ENCODE measurements around the gene TMEM134.

Gene TMEM134

DNA sequence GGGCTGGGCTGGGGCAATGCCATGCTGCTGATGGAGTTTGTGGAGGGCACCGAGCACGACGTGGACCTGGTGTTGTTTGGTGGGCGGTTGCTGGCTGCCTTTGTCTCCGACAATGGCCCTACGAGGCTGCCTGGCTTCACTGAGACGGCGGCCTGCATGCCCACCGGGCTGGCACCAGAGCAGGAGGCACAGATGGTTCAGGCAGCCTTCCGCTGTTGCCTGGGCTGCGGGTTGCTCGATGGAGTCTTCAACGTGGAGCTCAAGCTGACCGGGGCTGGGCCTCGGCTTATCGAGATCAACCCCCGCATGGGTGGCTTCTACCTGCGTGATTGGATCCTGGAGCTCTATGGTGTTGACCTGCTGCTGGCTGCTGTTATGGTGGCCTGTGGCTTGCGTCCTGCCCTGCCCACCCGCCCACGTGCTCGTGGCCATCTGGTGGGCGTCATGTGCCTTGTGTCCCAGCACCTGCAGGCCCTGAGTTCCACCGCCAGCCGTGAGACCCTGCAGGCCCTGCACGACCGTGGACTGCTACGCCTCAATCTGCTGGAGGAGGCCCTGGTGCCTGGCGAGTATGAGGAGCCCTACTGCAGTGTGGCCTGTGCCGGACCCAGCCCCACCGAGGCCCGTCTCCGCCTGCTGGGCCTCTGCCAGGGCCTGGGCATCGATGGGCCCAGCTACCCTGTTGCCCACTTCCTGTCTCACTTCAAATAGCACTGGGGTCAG lies 45.0 kb downstream of the TMEM134 start:
- no peak overlapping the region for H3K9ac ChIP-seq (ENCODE audit: low read length)
- peaks cover 5% of the 10 kb centered on the region for H3K79me2 ChIP-seq (ENCODE audit: insufficient read depth, low read length)
- no peaks in the 10 kb centered on the region for H3K9me2 ChIP-seq (ENCODE audit: low read depth, low read length)
- peaks cover 30% of the 10 kb centered on the region for H3K4me1 ChIP-seq (ENCODE audit: insufficient read depth, low read length, severe bottlenecking)
- no peak for TF ChIP-seq EZH2 (IDR thresholded peaks at IDR 0.05; ENCODE audit: borderline replicate concordance, low read length)
- TF ChIP-seq, protein P1, sequence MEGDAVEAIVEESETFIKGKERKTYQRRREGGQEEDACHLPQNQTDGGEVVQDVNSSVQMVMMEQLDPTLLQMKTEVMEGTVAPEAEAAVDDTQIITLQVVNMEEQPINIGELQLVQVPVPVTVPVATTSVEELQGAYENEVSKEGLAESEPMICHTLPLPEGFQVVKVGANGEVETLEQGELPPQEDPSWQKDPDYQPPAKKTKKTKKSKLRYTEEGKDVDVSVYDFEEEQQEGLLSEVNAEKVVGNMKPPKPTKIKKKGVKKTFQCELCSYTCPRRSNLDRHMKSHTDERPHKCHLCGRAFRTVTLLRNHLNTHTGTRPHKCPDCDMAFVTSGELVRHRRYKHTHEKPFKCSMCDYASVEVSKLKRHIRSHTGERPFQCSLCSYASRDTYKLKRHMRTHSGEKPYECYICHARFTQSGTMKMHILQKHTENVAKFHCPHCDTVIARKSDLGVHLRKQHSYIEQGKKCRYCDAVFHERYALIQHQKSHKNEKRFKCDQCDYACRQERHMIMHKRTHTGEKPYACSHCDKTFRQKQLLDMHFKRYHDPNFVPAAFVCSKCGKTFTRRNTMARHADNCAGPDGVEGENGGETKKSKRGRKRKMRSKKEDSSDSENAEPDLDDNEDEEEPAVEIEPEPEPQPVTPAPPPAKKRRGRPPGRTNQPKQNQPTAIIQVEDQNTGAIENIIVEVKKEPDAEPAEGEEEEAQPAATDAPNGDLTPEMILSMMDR (IDR thresholded peaks at IDR 0.05; ENCODE audit: low read length): no peak
- no peaks in the 10 kb centered on the region for H3K9me3 ChIP-seq (ENCODE audit: low read length)
- H3K27me3 ChIP-seq (ENCODE audit: insufficient read depth, low read length): no peaks in the 10 kb centered on the region
- no peaks in the 10 kb centered on the region for H4K20me1 ChIP-seq (ENCODE audit: insufficient read depth, low read length)
- H2AFZ ChIP-seq (ENCODE audit: low read length): no peak overlapping the region
- H3F3A ChIP-seq (ENCODE audit: insufficient read depth, low read length): no peaks in the 10 kb centered on the region
- H3K27ac ChIP-seq (ENCODE audit: low read depth, low read length, poor library complexity, severe bottlenecking): no peak overlapping the region
- no peak overlapping the region for H3K4me2 ChIP-seq (ENCODE audit: low read length)
- no peak overlapping the region for H3K4me3 ChIP-seq (ENCODE audit: low read depth, low read length, poor library complexity, severe bottlenecking)
- no peaks in the 10 kb centered on the region for H3K36me3 ChIP-seq (ENCODE audit: insufficient read depth, low read length)

DNA sequence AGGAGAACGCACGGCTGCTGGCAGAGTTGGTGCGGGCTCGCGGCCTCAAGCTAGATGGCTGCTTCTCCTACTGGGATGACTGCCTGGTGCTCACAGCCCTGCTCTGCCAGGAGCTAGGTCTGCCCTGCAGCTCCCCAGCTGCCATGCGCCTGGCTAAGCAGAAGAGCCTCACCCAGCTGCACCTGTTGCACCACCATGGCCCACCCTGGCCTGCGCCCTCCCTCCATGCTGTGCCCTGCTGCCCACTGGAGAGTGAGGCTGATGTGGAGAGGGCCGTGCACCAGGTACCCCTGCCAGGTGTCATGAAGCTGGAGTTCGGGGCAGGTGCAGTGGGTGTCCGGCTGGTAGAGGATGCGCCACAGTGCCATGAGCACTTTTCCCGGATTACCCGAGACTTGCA lies 45.6 kb downstream of the TMEM134 start:
- Histone ChIP-seq H3K79me2 (ENCODE audit: insufficient read depth, low read length) (no peaks in the 10 kb centered on the region), H3K27ac (ENCODE audit: low read depth, low read length, poor library complexity, severe bottlenecking) (no peak overlapping the region), H3K36me3 (ENCODE audit: insufficient read depth, low read length) (no peaks in the 10 kb centered on the region), H3K4me3 (ENCODE audit: low read depth, low read length, poor library complexity, severe bottlenecking) (no peak overlapping the region), H4K20me1 (ENCODE audit: insufficient read depth, low read length) (no peaks in the 10 kb centered on the region), H3K4me1 (ENCODE audit: insufficient read depth, low read length, severe bottlenecking) (peaks cover 33% of the 10 kb centered on the region), H2AFZ (ENCODE audit: low read length) (no peak overlapping the region), H3K27me3 (ENCODE audit: insufficient read depth, low read length) (no peaks in the 10 kb centered on the region), H3K4me2 (ENCODE audit: low read length) (no peak overlapping the region), H3K9me2 (ENCODE audit: low read depth, low read length) (no peaks in the 10 kb centered on the region), H3F3A (ENCODE audit: insufficient read depth, low read length) (no peaks in the 10 kb centered on the region), H3K9me3 (ENCODE audit: low read length) (no peaks in the 10 kb centered on the region), H3K9ac (ENCODE audit: low read length) (no peak overlapping the region)
- TF ChIP-seq, protein P1 (IDR thresholded peaks at IDR 0.05; ENCODE audit: low read length): no peak
- no peak for TF ChIP-seq EZH2 (IDR thresholded peaks at IDR 0.05; ENCODE audit: borderline replicate concordance, low read length)

DNA sequence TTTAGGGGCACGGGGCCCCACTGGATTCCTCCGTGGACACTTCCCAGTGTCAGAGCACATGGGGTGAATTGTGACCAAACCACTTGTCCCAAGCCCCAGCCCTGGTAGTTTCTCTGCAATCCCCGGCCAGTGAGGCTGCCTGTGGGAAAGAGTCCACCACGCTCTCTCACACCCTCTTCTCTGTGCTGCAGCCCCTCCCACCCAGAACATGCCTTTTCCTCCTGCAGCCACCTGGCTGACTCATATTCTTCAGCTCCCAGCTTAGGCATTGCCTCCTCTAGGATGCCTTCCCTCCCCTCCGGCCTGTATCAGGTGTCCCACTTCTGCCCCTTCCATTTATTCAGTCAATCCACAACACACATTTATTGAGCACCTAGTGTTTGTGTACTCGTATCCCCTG lies 46.2 kb downstream of the TMEM134 start:
- H3K4me2 ChIP-seq (ENCODE audit: low read length): no peak overlapping the region
- H2AFZ ChIP-seq (ENCODE audit: low read length): no peak overlapping the region
- no peaks in the 10 kb centered on the region for H3K9me3 ChIP-seq (ENCODE audit: low read length)
- H3K27me3 ChIP-seq (ENCODE audit: insufficient read depth, low read length): no peaks in the 10 kb centered on the region
- H3K9me2 ChIP-seq (ENCODE audit: low read depth, low read length): no peaks in the 10 kb centered on the region
- no peak for TF ChIP-seq EZH2 (IDR thresholded peaks at IDR 0.05; ENCODE audit: borderline replicate concordance, low read length)
- TF ChIP-seq, protein P1 (IDR thresholded peaks at IDR 0.05; ENCODE audit: low read length): no peak
- no peak overlapping the region for H3K27ac ChIP-seq (ENCODE audit: low read depth, low read length, poor library complexity, severe bottlenecking)
- H3K4me3 ChIP-seq (ENCODE audit: low read depth, low read length, poor library complexity, severe bottlenecking): no peak overlapping the region
- H3K36me3 ChIP-seq (ENCODE audit: insufficient read depth, low read length): no peaks in the 10 kb centered on the region
- H4K20me1 ChIP-seq (ENCODE audit: insufficient read depth, low read length): no peaks in the 10 kb centered on the region
- H3F3A ChIP-seq (ENCODE audit: insufficient read depth, low read length): no peaks in the 10 kb centered on the region
- H3K9ac ChIP-seq (ENCODE audit: low read length): no peak overlapping the region
- H3K79me2 ChIP-seq (ENCODE audit: insufficient read depth, low read length): no peaks in the 10 kb centered on the region
- H3K4me1 ChIP-seq (ENCODE audit: insufficient read depth, low read length, severe bottlenecking): peaks cover 36% of the 10 kb centered on the region
